ENCODE measurements around the gene UBALD2.
A peak's percentile ranks its signal among the peaks of the same experiment; 100 is the strongest.

The UBALD2 gene

DNA sequence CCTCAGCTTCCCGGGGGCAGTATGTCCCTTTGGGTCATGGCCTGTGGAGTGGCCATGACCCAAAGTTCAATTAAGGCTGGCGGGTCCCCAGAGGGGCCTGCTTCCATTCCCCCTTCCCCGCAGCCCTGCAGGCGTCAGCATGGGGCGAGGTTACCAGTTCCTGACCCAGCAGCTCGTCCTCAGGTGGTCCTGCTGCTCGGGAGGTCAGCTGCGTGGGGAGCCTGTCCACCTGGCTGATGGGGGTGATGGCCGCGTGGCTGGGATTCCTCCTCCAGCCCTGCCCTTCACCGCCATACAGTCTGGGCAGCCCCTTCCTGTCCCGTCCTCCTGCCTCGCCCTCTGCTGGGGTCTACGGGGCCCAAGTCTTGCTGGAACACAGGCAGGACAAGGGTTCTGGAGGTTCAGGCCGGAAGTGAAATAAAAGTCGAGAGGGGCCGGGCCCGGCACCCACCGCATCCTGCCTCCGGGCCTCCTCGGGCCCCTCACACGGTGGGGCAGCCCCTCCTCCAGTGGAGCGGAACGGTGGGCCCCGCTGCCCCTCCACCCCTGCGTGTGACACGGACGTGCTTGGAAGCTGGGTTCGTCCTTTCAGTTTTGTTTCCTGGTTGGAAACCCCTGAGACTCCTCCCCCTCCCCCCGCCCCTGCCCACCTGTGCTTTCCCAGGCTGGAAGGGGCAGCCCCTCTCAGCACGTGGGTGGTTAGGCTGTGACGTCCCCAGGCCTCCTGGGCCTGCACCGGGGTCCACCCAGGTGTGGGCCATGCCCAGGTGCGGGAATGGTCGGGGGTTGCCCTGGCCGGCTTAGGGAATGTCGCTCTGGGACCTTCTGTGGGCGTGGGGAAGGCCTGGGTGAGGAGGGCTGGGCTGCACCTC is 6.8 kb downstream of the UBALD2 start:
- Histone ChIP-seq H3K4me1 (ENCODE audit: control insufficient read depth in 5 of 5, insufficient read depth in 5 of 5, low read length in 5 of 5) (peaks cover 9 to 86% (median 75%) of the 10 kb centered on the region in 5 donors), H3K9me3 (ENCODE audit: control insufficient read depth in 5 of 5, low read length in 5 of 5) (no peaks in the 10 kb centered on the region), H3K9ac (ENCODE audit: low read length in 5 of 5) (peak overlapping the region in 4 of 5 donors; percentile 39 to 63 (median 54)), H3K36me3 (ENCODE audit: control insufficient read depth in 5 of 5, insufficient read depth in 5 of 5, low read length in 5 of 5) (peaks cover 0 to 21% (median 13%) of the 10 kb centered on the region in 5 donors), H3K4me3 (ENCODE audit: low read depth in 1 of 5, low read length in 5 of 5) (peak overlapping the region in 4 of 5 donors; percentile 24 to 53 (median 30)), H3K27ac (ENCODE audit: low read depth, low read length) (no peak overlapping the region), H3K27me3 (ENCODE audit: control insufficient read depth in 5 of 5, insufficient read depth in 4 of 5, low read length in 5 of 5) (no peaks in the 10 kb centered on the region)

DNA sequence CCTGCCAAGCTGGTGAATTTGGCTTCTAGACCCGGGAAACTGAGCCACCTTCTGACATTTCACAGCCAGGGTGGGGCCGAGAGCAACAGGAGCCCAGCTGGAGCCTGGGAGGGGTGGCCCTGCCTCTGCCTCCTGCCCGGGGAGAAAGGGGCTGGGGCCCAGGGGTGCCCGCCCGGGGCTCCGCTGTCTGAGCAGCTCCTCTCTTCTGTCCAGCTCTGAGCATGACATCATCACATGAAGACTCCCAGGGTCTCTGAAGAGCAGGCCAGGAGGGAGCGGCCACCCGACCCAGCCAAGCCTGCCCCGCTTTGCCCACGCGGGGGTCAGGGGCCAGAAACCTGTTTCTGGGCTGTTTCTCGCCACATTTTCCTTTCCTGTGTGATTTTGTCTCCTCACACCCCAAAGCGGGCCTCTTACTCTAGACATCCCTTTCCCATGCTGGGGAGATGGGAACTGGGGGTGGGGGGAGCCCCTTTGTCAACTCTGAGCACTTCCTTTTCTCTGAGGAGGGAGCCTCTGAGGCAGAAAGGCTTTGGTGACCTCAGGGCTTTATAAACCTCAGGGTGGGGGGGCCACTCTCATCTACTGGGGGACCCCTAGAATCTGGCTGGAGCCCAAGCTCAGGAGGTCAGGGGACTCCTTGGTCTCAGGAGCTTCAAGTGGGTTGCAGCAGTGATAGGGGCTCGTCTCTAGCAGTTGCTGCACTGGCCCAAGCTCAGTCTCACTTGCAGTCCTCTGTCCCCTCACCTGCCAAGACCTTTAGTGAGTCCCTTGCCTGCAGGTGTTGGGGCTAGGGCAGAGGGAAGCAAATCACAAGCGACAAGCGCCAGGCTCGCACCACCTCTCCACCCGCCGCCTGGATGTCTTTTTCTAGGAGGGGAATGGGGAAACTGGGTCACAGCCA is 7.6 kb downstream of the UBALD2 start:
- H3K9me3 ChIP-seq (ENCODE audit: control insufficient read depth in 5 of 5, low read length in 5 of 5), result no peaks in the 10 kb centered on the region
- peak overlapping the region in 2 of 5 donors; percentile 61 to 63 for H3K9ac ChIP-seq (ENCODE audit: low read length in 5 of 5)
- no peaks in the 10 kb centered on the region for H3K27me3 ChIP-seq (ENCODE audit: control insufficient read depth in 5 of 5, insufficient read depth in 4 of 5, low read length in 5 of 5)
- peak overlapping the region in 2 of 5 donors; percentile 37 to 53 for H3K4me3 ChIP-seq (ENCODE audit: low read depth in 1 of 5, low read length in 5 of 5)
- peaks cover 0 to 18% (median 13%) of the 10 kb centered on the region in 5 donors for H3K36me3 ChIP-seq (ENCODE audit: control insufficient read depth in 5 of 5, insufficient read depth in 5 of 5, low read length in 5 of 5)
- H3K4me1 ChIP-seq (ENCODE audit: control insufficient read depth in 5 of 5, insufficient read depth in 5 of 5, low read length in 5 of 5), result peaks cover 7 to 82% (median 70%) of the 10 kb centered on the region in 5 donors
- no peak overlapping the region for H3K27ac ChIP-seq (ENCODE audit: low read depth, low read length)

DNA sequence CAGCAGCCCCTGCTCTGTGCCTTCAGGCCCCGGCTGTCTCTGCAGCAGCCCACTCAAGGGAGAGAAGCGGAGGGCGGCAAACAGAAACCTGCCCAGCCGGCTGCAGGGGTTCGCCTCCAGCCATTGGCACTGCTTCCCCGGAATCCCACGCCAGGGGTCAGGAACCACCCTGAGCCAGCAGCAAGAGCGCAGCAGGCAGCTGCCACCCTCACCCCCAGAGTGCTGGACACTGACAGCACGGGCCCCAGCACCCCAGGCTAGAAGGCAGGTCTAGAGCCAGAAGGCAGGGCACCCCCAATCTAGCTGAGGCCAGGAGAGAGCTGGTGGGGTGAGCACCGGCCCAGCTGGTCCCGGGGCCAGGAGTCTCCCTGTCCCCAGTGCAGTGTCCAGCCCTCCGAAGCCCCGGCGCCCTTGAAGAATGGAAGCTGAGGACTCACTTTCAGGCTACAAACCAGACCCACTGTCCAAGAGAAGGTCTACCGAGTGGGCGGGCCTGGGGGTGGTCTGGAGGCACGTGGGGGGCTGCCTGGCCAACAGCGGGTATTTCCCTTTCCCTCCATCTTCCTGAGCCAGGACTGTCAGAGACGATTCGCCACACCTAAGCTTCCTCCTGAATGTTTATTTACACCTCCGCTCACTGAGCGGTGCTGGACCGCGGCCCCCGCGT is 8.4 kb downstream of the UBALD2 start:
- peaks cover 3 to 75% (median 63%) of the 10 kb centered on the region in 5 donors for H3K4me1 ChIP-seq (ENCODE audit: control insufficient read depth in 5 of 5, insufficient read depth in 5 of 5, low read length in 5 of 5)
- no peak overlapping the region for H3K9ac ChIP-seq (ENCODE audit: low read length in 5 of 5)
- no peaks in the 10 kb centered on the region for H3K9me3 ChIP-seq (ENCODE audit: control insufficient read depth in 5 of 5, low read length in 5 of 5)
- H3K27ac ChIP-seq (ENCODE audit: low read depth, low read length), result peak overlapping the region; percentile 46
- H3K4me3 ChIP-seq (ENCODE audit: low read depth in 1 of 5, low read length in 5 of 5), result no peak overlapping the region
- peaks cover 0 to 18% (median 13%) of the 10 kb centered on the region in 5 donors for H3K36me3 ChIP-seq (ENCODE audit: control insufficient read depth in 5 of 5, insufficient read depth in 5 of 5, low read length in 5 of 5)
- no peaks in the 10 kb centered on the region for H3K27me3 ChIP-seq (ENCODE audit: control insufficient read depth in 5 of 5, insufficient read depth in 4 of 5, low read length in 5 of 5)

DNA sequence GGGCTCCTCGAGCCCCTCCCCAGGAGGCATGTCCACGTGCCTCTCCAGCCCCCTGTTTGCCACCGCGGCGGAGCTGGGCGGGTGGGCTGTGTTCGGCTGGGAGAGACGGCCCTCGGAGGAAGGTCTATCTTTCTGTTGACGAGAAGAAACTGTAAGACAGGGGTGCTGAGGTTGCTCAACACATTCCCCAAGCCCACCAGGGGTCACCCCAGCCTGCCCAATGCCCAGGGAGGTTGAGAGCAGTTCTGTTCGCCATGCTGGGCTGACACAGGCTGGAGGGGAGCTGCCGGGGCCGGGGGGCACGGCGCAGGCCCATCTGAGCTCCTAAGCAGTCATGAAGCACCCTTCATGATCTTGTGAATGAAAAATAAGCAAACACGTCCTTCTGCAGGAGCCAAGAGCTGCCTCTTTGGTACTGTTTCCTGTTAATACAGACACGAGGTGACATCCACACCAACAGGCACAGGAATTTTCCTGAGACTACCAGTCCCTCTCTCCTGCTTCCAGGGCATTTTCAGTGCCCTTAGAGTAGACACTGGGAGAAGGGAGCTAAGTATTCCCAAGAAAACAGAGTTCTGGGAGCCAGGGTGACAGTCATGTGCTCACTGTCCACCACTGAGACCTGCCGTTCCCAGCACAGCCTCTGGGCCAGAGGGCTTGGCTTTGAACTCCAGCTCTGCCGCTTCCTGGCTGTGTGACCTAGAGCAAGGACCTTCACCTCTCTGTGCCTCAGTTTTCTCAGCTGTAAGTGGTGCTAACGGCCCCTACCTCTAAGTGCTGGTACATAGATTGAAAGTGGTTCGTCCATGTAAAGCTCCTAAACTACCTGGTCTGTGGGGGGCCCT is 9.2 kb downstream of the UBALD2 start:
- H3K4me3 ChIP-seq (ENCODE audit: low read depth in 1 of 5, low read length in 5 of 5), result no peak overlapping the region
- H3K9ac ChIP-seq (ENCODE audit: low read length in 5 of 5), result peak overlapping the region in 4 of 5 donors; percentile 37 to 56 (median 40)
- H3K4me1 ChIP-seq (ENCODE audit: control insufficient read depth in 5 of 5, insufficient read depth in 5 of 5, low read length in 5 of 5), result peaks cover 3 to 70% (median 58%) of the 10 kb centered on the region in 5 donors
- H3K9me3 ChIP-seq (ENCODE audit: control insufficient read depth in 5 of 5, low read length in 5 of 5), result no peaks in the 10 kb centered on the region
- peak overlapping the region; percentile 46 for H3K27ac ChIP-seq (ENCODE audit: low read depth, low read length)
- peaks cover 0 to 13% (median 10%) of the 10 kb centered on the region in 5 donors for H3K36me3 ChIP-seq (ENCODE audit: control insufficient read depth in 5 of 5, insufficient read depth in 5 of 5, low read length in 5 of 5)
- H3K27me3 ChIP-seq (ENCODE audit: control insufficient read depth in 5 of 5, insufficient read depth in 4 of 5, low read length in 5 of 5), result no peaks in the 10 kb centered on the region

DNA sequence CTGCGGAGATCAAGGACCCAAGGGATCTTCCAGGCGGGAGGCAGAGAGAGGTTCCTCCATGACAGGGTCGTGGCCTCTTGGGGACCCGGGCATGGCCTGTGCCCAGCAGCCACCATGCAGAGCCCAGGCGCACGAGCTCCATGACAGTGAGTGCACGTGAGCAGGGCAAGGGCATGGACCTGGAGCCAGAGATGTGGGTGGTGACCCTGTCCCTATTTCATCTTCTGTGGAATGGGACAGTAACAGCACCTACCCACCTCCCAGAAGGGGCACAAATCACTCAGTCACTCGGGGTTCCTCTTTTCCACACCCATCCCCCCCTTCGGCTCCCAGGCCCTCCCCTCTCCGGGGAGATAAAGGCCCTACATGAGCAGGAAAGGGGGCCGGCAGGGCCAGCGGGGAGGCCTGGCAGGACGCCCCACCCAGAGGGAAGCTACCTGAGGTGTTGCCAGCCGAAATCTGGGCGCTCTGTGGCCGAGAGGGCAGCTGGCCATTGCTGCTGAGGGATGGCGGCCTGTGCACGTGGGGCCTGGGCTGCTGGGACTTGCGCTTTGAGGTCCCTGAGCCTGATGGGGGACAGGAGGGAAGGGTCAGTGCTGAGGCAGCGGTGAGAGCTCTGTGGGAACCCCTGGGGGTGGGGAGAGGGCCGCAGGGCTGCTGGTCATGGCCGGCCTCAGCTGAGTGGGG is 10.4 kb downstream of the UBALD2 start:
- no peaks in the 10 kb centered on the region for H3K27me3 ChIP-seq (ENCODE audit: control insufficient read depth in 5 of 5, insufficient read depth in 4 of 5, low read length in 5 of 5)
- no peak overlapping the region for H3K4me3 ChIP-seq (ENCODE audit: low read depth in 1 of 5, low read length in 5 of 5)
- peaks cover 3 to 69% (median 52%) of the 10 kb centered on the region in 5 donors for H3K4me1 ChIP-seq (ENCODE audit: control insufficient read depth in 5 of 5, insufficient read depth in 5 of 5, low read length in 5 of 5)
- no peak overlapping the region for H3K9ac ChIP-seq (ENCODE audit: low read length in 5 of 5)
- H3K36me3 ChIP-seq (ENCODE audit: control insufficient read depth in 5 of 5, insufficient read depth in 5 of 5, low read length in 5 of 5), result peaks cover 0 to 5% (median 3%) of the 10 kb centered on the region in 5 donors
- H3K27ac ChIP-seq (ENCODE audit: low read depth, low read length), result no peak overlapping the region
- no peaks in the 10 kb centered on the region for H3K9me3 ChIP-seq (ENCODE audit: control insufficient read depth in 5 of 5, low read length in 5 of 5)

DNA sequence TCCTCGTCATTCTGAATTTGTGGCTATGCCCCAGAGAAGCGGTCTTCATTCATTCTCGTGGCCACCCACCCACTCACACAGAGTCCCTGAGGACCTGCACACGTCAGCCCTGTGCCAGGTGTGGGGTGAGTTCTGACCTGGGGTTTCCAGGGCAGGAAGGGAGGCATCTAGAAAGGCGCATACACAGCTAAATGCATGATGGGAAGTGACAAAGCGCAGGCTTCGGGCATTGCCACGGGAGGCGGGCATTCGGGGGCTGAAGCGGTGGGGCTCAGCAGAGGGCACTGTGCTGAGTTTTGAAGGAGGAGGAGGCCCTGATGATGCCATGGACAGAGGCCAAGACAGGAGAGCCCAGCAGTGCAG is 10.9 kb downstream of the UBALD2 start:
- H3K27ac ChIP-seq (ENCODE audit: low read depth, low read length), result no peak overlapping the region
- H3K4me1 ChIP-seq (ENCODE audit: control insufficient read depth in 5 of 5, insufficient read depth in 5 of 5, low read length in 5 of 5), result peaks cover 3 to 64% (median 47%) of the 10 kb centered on the region in 5 donors
- no peaks in the 10 kb centered on the region for H3K27me3 ChIP-seq (ENCODE audit: control insufficient read depth in 5 of 5, insufficient read depth in 4 of 5, low read length in 5 of 5)
- no peak overlapping the region for H3K9ac ChIP-seq (ENCODE audit: low read length in 5 of 5)
- H3K4me3 ChIP-seq (ENCODE audit: low read depth in 1 of 5, low read length in 5 of 5), result no peak overlapping the region
- no peaks in the 10 kb centered on the region for H3K9me3 ChIP-seq (ENCODE audit: control insufficient read depth in 5 of 5, low read length in 5 of 5)
- H3K36me3 ChIP-seq (ENCODE audit: control insufficient read depth in 5 of 5, insufficient read depth in 5 of 5, low read length in 5 of 5), result no peaks in the 10 kb centered on the region

DNA sequence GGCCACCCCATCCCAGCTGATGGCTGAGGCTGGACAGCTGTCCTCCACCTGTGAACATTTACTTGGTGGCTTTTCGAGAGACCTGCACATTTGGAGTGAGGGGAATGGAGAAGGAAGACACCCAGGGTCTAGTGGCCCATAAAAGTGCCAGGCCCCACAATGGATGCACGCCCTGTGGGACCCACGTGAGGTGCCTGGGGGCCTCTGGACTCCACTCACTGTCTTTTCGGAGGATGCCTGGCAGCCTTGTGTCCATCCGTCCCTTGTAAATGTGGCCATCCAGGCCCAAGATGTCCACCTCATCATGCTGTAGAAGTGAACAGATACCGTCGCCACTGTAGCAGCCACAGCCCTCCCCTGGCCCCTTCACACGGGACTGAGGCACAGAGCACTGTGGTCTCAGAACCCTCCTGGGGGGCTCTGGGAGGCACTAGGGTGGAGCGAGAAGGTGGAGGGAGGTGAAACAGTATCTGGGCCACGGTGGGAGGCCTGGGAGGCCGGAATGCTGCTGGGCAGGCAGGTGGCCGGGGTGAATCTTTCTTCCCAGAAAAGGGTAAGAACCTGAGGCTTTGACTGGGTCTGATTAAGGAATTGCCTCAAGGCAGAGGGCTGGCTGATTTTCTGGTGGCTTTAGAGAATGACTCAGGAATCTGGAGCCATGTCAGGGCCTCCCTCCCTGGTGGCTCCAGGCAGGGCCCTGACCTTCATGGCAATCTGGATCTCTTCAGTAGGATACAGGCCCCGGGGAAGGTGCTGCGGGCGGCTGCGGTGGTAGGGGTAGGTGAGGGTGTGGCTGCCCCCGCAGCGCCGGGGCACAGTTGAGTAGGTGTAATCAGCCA is 11.5 kb downstream of the UBALD2 start:
- Histone ChIP-seq H3K4me1 (ENCODE audit: control insufficient read depth in 5 of 5, insufficient read depth in 5 of 5, low read length in 5 of 5) (peaks cover 3 to 57% (median 42%) of the 10 kb centered on the region in 5 donors), H3K27ac (ENCODE audit: low read depth, low read length) (no peak overlapping the region), H3K9me3 (ENCODE audit: control insufficient read depth in 5 of 5, low read length in 5 of 5) (no peaks in the 10 kb centered on the region), H3K36me3 (ENCODE audit: control insufficient read depth in 5 of 5, insufficient read depth in 5 of 5, low read length in 5 of 5) (no peaks in the 10 kb centered on the region), H3K4me3 (ENCODE audit: low read depth in 1 of 5, low read length in 5 of 5) (no peak overlapping the region), H3K27me3 (ENCODE audit: control insufficient read depth in 5 of 5, insufficient read depth in 4 of 5, low read length in 5 of 5) (no peaks in the 10 kb centered on the region), H3K9ac (ENCODE audit: low read length in 5 of 5) (no peak overlapping the region)

Measured in subcutaneous abdominal adipose tissue (tissue), 5 donors.